Measurements from ENCODE around the gene NPB. TPM values are rescaled to one million over a fixed set of nuclear protein-coding genes. Genes with fewer than 3 reads are reported as not detected.

NPB gene
- polyA plus RNA-seq, 1 of the 3 experiments (the other 2 are of a cell fraction): 2.4 TPM

GRCh38 chr17:81860756-81861568, 41.1 kb upstream of the NPB start (continued):
- TF ChIP-seq REST (IDR thresholded peaks at IDR 0.05; ENCODE audit: low read depth, low read length) (0 out of 2 replicates have a peak, but pooled peaks have one; percentile 48), GABPA (IDR thresholded peaks at IDR 0.05; ENCODE audit: low read depth) (peak; percentile 92), RAD21 (IDR thresholded peaks at IDR 0.05; ENCODE audit: low read length) (no peak), MXI1 (IDR thresholded peaks at IDR 0.05; ENCODE audit: low read depth, low read length) (peak; percentile 97), EP300 (IDR thresholded peaks at IDR 0.05; ENCODE audit: borderline replicate concordance in 1 of 2, low read depth in 1 of 2, low read length in 1 of 2) (no peak; a peak in 1 of 4 replicates), TAF1 (IDR thresholded peaks at IDR 0.05; ENCODE audit: borderline replicate concordance, low read depth, low read length) (peak; percentile 89), JUND (IDR thresholded peaks at IDR 0.05) (no peak; the same call in 1 of the 2 replicates), NRF1 (IDR thresholded peaks at IDR 0.05; ENCODE audit: low read depth, low read length) (peak; percentile 96), RXRA (IDR thresholded peaks at IDR 0.05; ENCODE audit: borderline replicate concordance, low read depth) (no peak)

- peaks cover 50% of the 10 kb centered on the region for H3F3A ChIP-seq (replicated peaks; ENCODE audit: insufficient read depth)
- CTCF ChIA-PET: interaction anchor here (1.3 to 3.6 kb wide), 5 partner anchors 11 to 150 kb away, joined by 3 to 11 read pairs (median 4); partner anchors contain the start of gene SLC25A10
- POLR2A ChIA-PET: interaction anchor here (0.6 to 1.6 kb wide), 3 partner anchors 30 to 149 kb away, joined by 3 to 5 read pairs (median 3); partner anchors contain the start of gene MCRIP1
- TF ChIP-seq RAD21 (IDR thresholded peaks at IDR 0.05; ENCODE audit: low read length): no peak
- TF ChIP-seq RCOR1 (IDR thresholded peaks at IDR 0.05; ENCODE audit: low read length): no peak
- TF ChIP-seq NFIC (IDR thresholded peaks at IDR 0.05; ENCODE audit: borderline replicate concordance): no peak
- TF ChIP-seq USF1 (IDR thresholded peaks at IDR 0.05; ENCODE audit: borderline replicate concordance, low read depth): no peak
- TF ChIP-seq FOXM1 (IDR thresholded peaks at IDR 0.05; ENCODE audit: low read depth): no peak
- no peak for TF ChIP-seq ELF1 (IDR thresholded peaks at IDR 0.05)
- TF ChIP-seq SIN3A (IDR thresholded peaks at IDR 0.05; ENCODE audit: borderline replicate concordance, low read depth, low read length): no peak
- TF ChIP-seq CTCF (IDR thresholded peaks at IDR 0.05): no peak
- no peak for TF ChIP-seq MEF2A (IDR thresholded peaks at IDR 0.05; ENCODE audit: borderline replicate concordance, low read depth)
- TF ChIP-seq TCF12 (IDR thresholded peaks at IDR 0.05): no peak
- TF ChIP-seq FOSL2 (IDR thresholded peaks at IDR 0.05; ENCODE audit: borderline replicate concordance, low read depth): no peak
- TF ChIP-seq MAX (IDR thresholded peaks at IDR 0.05; ENCODE audit: low read depth): no peak
- no peak for TF ChIP-seq MXI1 (IDR thresholded peaks at IDR 0.05; ENCODE audit: low read depth, low read length)
- H3K9me2 ChIP-seq: no peaks in the 10 kb centered on the region
- H4K20me1 ChIP-seq (ENCODE audit: insufficient read depth): peaks cover 52% of the 10 kb centered on the region
- peak overlapping the region; percentile 99 for H3K4me2 ChIP-seq
- peaks cover 24 to 59% of the 10 kb centered on the region in 2 experiments for H3K4me1 ChIP-seq (ENCODE audit: control insufficient read depth in 1 of 2, insufficient read depth in 2 of 2, low read depth in 1 of 2, low read length in 1 of 2)
- no peak overlapping the region for H3K9ac ChIP-seq
- H3K27ac ChIP-seq (ENCODE audit: low read depth in 2 of 2, low read length in 1 of 2): peak overlapping the region in 1 of 2 experiments; percentile 92; a peak in 2 of 4 replicates
- WGBS (ENCODE audit: low lambda C conversion rate): 73% methylated on average over 6 of the region's 6 CpGs
- no peak for DNase-seq
- no peaks in the 10 kb centered on the region for H3K9me3 ChIP-seq
- peaks cover 77% of the 10 kb centered on the region for H3K79me2 ChIP-seq (ENCODE audit: insufficient read depth)
- H3K36me3 ChIP-seq (replicated peaks in 1 of 2; ENCODE audit: control insufficient read depth in 1 of 2, insufficient read depth in 2 of 2, low read length in 1 of 2): peaks cover 34 to 49% of the 10 kb centered on the region in 2 experiments
- peak overlapping the region in 1 of 2 experiments; percentile 95; a peak in 1 of 4 replicates for H3K4me3 ChIP-seq (ENCODE audit: low read depth in 2 of 2, low read length in 1 of 2)
- no peak overlapping the region for H2AFZ ChIP-seq (ENCODE audit: low read depth)
- no peaks in the 10 kb centered on the region for H3K27me3 ChIP-seq (ENCODE audit: insufficient read depth)
Observed at GRCh38 chr17:81863123-81863675, 38.8 kb upstream of the NPB start.
